Ishikawa (cell line): ENCODE data around the gene TRIO.

Source experiments
- MAX ChIP-seq: IDR thresholded peaks from 2 replicates; pipeline ENCODE4 v1.6.1; 2012
- TAF1 ChIP-seq: IDR thresholded peaks from 2 replicates; pipeline ENCODE4 v1.6.1; 2012; ENCODE audit warnings: low read depth, mild to moderate bottlenecking
- TEAD4 ChIP-seq: IDR thresholded peaks from 2 replicates; pipeline ENCODE4 v1.6.1; 2012

- TF ChIP-seq TEAD4 (no peak), TAF1 (no peak), MAX (no peak)
These were observed 56.8 kb downstream of the TRIO start for GRCh38 chr5:14199902-14200301.
